CD14-positive monocyte (primary cell): ENCODE results near the gene ATXN2. TPM values are rescaled to one million over a fixed set of nuclear protein-coding genes. Genes with fewer than 3 reads are reported as not detected.

Experiments
- DNase-seq, 3 donors: peaks; one replicate each; pipeline ENCODE4 v3.0.0-alpha.2; 2011 to 2022
- H2AFZ ChIP-seq: 2 replicates; pipeline ENCODE4 v1.6.0; 2012; ENCODE audit warnings: mild to moderate bottlenecking, low read depth, low read length, inconsistent platforms; ENCODE audit not compliant: insufficient read depth, poor library complexity, severe bottlenecking
- H3K27ac ChIP-seq, 2 donors: 1 replicate in 1 of 2; 2 replicates in 1 of 2; pipeline ENCODE4 v1.5.1; 2012 to 2013; ENCODE audit warnings: low read length in 2 of 2, control low read depth in 1 of 2, inconsistent platforms in 1 of 2, low read depth in 1 of 2, mild to moderate bottlenecking in 1 of 2
- H3K27me3 ChIP-seq, 2 donors: one replicate each; pipeline versions ENCODE4 v1.6.0 to v1.6.1; 2011 to 2013; ENCODE audit warnings: low read length in 2 of 2; ENCODE audit not compliant: control insufficient read depth in 2 of 2, insufficient read depth in 2 of 2
- H3K36me3 ChIP-seq, 2 donors: replicated peaks in 1 of 2; 1 replicate in 1 of 2; 2 replicates in 1 of 2; pipeline versions ENCODE4 v1.5.1 to v1.6.1; 2012 to 2013; ENCODE audit warnings: low read length in 2 of 2, control low read depth in 1 of 2, inconsistent platforms in 1 of 2, mild to moderate bottlenecking in 1 of 2; ENCODE audit not compliant: insufficient read depth in 2 of 2, control insufficient read depth in 1 of 2
- H3K4me1 ChIP-seq, 2 donors: 1 replicate in 1 of 2; 2 replicates in 1 of 2; pipeline versions ENCODE4 v1.5.1 to v1.6.1; 2012 to 2013; ENCODE audit warnings: low read length in 2 of 2, control low read depth in 1 of 2, inconsistent platforms in 1 of 2, mild to moderate bottlenecking in 1 of 2, moderate library complexity in 1 of 2; ENCODE audit not compliant: insufficient read depth in 2 of 2, control insufficient read depth in 1 of 2
- H3K4me2 ChIP-seq: replicated peaks from 2 replicates; pipeline ENCODE3; 2012; ENCODE audit warnings: low read length, moderate library complexity, mild to moderate bottlenecking; ENCODE audit not compliant: poor library complexity, severe bottlenecking; ENCODE audit errors: extremely low read depth
- H3K4me3 ChIP-seq, 3 experiments: fragments of 200-600 bp in 1 of 3; sonication (generic) in 1 of 3; replicated peaks in 1 of 3; 1 replicate in 2 of 3; 2 replicates in 1 of 3; pipeline ENCODE4 v1.5.1; 2011 to 2013; ENCODE audit warnings: low read length in 3 of 3, mild to moderate bottlenecking in 3 of 3, control low read depth in 2 of 3, low read depth in 2 of 3, inconsistent platforms in 1 of 3, moderate library complexity in 1 of 3
- H3K79me2 ChIP-seq: 2 replicates; pipeline ENCODE4 v1.6.0; 2012; ENCODE audit warnings: mild to moderate bottlenecking, control low read depth, inconsistent platforms, low read length, moderate library complexity; ENCODE audit not compliant: insufficient read depth
- H3K9ac ChIP-seq: 2 replicates; pipeline ENCODE4 v1.6.0; 2017; ENCODE audit warnings: low read length, mild to moderate bottlenecking; ENCODE audit not compliant: insufficient read depth, poor library complexity, severe bottlenecking
- H3K9me3 ChIP-seq, 2 donors: replicated peaks in 1 of 2; 1 replicate in 1 of 2; 2 replicates in 1 of 2; pipeline versions ENCODE4 v1.5.1 to v1.6.1; 2012 to 2013; ENCODE audit warnings: low read length in 2 of 2, control low read depth in 1 of 2; ENCODE audit not compliant: control insufficient read depth in 1 of 2, insufficient read depth in 1 of 2
- H4K20me1 ChIP-seq: 2 replicates; pipeline ENCODE4 v1.6.0; 2012; ENCODE audit warnings: mild to moderate bottlenecking, low read length, control low read depth, moderate library complexity; ENCODE audit not compliant: insufficient read depth
- H3K27ac Mint-ChIP-seq, 7 donors: one replicate each; pipeline ENCODE4 v1.8.0; 2020; ENCODE audit warnings: mild to moderate bottlenecking in 7 of 7, mixed read lengths in 7 of 7, moderate library complexity in 6 of 7, inconsistent platforms in 2 of 7
- H3K27me3 Mint-ChIP-seq, 3 donors: one replicate each; pipeline ENCODE4 v1.8.0; 2021 to 2022; ENCODE audit warnings: low read depth in 3 of 3, mild to moderate bottlenecking in 3 of 3, mixed read lengths in 3 of 3, moderate library complexity in 3 of 3, inconsistent platforms in 1 of 3
- H3K36me3 Mint-ChIP-seq, 2 donors: one replicate each; pipeline ENCODE4 v1.8.0; 2020; ENCODE audit warnings: mixed read lengths in 2 of 2, inconsistent platforms in 1 of 2, mild to moderate bottlenecking in 1 of 2
- H3K4me1 Mint-ChIP-seq: one replicate; pipeline ENCODE4 v1.8.0; 2020; ENCODE audit warnings: mild to moderate bottlenecking, mixed read lengths
- H3K4me3 Mint-ChIP-seq, 2 donors: one replicate each; pipeline ENCODE4 v1.8.0; 2020; ENCODE audit warnings: mild to moderate bottlenecking in 2 of 2, mixed read lengths in 2 of 2, moderate library complexity in 1 of 2
- H3K9me3 Mint-ChIP-seq, 7 donors: one replicate each; pipeline ENCODE4 v1.8.0; 2020 to 2022; ENCODE audit warnings: mixed read lengths in 7 of 7, mild to moderate bottlenecking in 6 of 7, moderate library complexity in 6 of 7, inconsistent platforms in 2 of 7
- CTCF ChIP-seq: fragments of 200-600 bp; IDR thresholded peaks from one replicate; pipeline ENCODE4 v1.8.0; 2022; ENCODE audit warnings: antibody characterized with exemption, mild to moderate bottlenecking
- WGBS: methylation state at CpG from one replicate; pipeline ENCODE4 v1.1.5; 2013; ENCODE audit warnings: missing lambda C conversion rate; ENCODE audit not compliant: insufficient coverage; 5-methylcytosine and 5-hydroxymethylcytosine counted together
- intact Hi-C, 2 donors: fragments of 100-400 bp; cut with micrococcal nuclease; formaldehyde crosslinking; loops; one replicate each; pipeline versions ENCODE4 v1.15.0 to v1.15.1; 2023
- polyA plus RNA-seq, 3 donors: library from polyadenylated mRNA; depleted of rRNA in 1 of 3; unstranded in 2 of 3; stranded (reverse) in 1 of 3; fragments of 300-500 nt in 2 of 3; fragments of >200 nt in 1 of 3; fragmentation: Illumina TruSeq in 2 of 3; gene quantifications; 1 replicate in 2 of 3; 2 replicates in 1 of 3; pipeline ENCODE4 v1.2.3, GENCODE V29; 2012 to 2021

Gene ATXN2
- polyA plus RNA-seq, 3 donors, result 4.3 to 28.8 (median 11.9) TPM

GRCh38 chr12:111448846-111449790, 150.0 kb downstream of the ATXN2 start:
- no peak for TF ChIP-seq CTCF
- no peaks in the 10 kb centered on the region for H3K27me3 ChIP-seq
- Mint-ChIP-seq H3K9me3 (no peaks in the 10 kb centered on the region), H3K27ac (peak overlapping the region; percentile 68 to 88 (median 83)), H3K36me3 (peaks cover 72 to 76% of the 10 kb centered on the region in 2 donors), H3K4me3 (no peak overlapping the region), H3K4me1 (peaks cover 57% of the 10 kb centered on the region), H3K27me3 (peaks cover 0 to 3% (median 0%) of the 10 kb centered on the region in 3 donors)
- intact Hi-C loops, result loop anchor here (5.0 kb wide), 1 partner anchor 42 kb away; the partner anchor contains the start of gene SH2B3 (in 2 of the 2)
- H3K9ac ChIP-seq, result no peak overlapping the region
- no peak overlapping the region for H3K4me2 ChIP-seq
- peak overlapping the region; percentile 20 to 58 for H3K27ac ChIP-seq
- H3K36me3 ChIP-seq, result peaks cover 82 to 85% of the 10 kb centered on the region in 2 donors
- peaks cover 65% of the 10 kb centered on the region for H3K79me2 ChIP-seq
- H3K9me3 ChIP-seq, result no peaks in the 10 kb centered on the region
- DNase-seq, result no peak
- peaks cover 99% of the 10 kb centered on the region for H4K20me1 ChIP-seq
- H3K4me1 ChIP-seq, result peaks cover 34 to 46% of the 10 kb centered on the region in 2 donors
- H2AFZ ChIP-seq, result no peak overlapping the region
- 85% methylated on average over 2 of the region's 4 CpGs for WGBS
- H3K4me3 ChIP-seq, result no peak overlapping the region

DNA sequence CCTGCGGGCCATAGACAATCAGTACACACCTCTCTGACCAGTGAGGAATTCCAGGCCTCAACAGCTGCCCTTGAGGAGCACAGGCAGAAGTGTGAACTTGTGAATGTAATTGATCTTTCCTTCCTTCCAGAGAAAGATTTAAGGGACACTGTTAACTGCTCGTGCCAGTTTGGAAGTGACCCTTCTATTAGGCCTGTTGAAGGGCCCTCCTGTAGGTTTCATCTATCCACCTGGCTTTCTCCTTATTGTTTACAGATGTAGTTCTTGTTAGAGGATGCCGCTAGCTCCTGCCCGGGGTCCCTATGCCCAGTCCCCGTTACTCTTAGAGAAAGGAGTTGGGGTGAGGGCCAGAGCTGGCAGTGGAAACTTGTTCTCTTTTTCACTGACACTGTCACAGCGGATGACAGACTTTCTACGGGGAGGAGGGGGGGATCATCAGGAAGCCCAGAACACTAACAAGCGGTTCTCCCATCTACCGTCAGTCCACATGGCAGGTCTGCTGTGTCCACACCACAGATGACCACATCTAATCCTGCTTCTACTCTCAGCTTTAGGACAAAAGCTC, 150.8 kb downstream of the ATXN2 start:
- Histone ChIP-seq H2AFZ (no peak overlapping the region), H4K20me1 (peaks cover 99% of the 10 kb centered on the region), H3K4me3 (no peak overlapping the region), H3K36me3 (peaks cover 76 to 81% of the 10 kb centered on the region in 2 donors), H3K4me1 (peaks cover 42 to 54% of the 10 kb centered on the region in 2 donors), H3K4me2 (no peak overlapping the region), H3K9ac (no peak overlapping the region), H3K27ac (peak overlapping the region; percentile 29 to 58), H3K79me2 (peaks cover 73% of the 10 kb centered on the region), H3K9me3 (no peaks in the 10 kb centered on the region), H3K27me3 (no peaks in the 10 kb centered on the region)
- TF ChIP-seq CTCF, result no peak
- DNase-seq, result no peak
- peak overlapping the region; percentile 54 to 88 (median 83) for H3K27ac Mint-ChIP-seq
- peaks cover 64 to 68% of the 10 kb centered on the region in 2 donors for H3K36me3 Mint-ChIP-seq
- intact Hi-C loops, result loop anchor here (5.0 kb wide), 1 partner anchor 41 kb away; the partner anchor contains the start of gene SH2B3 (in 2 of the 2)
- H3K4me1 Mint-ChIP-seq, result peaks cover 64% of the 10 kb centered on the region
- no peaks in the 10 kb centered on the region for H3K9me3 Mint-ChIP-seq
- H3K27me3 Mint-ChIP-seq, result peaks cover 0 to 3% (median 0%) of the 10 kb centered on the region in 3 donors
- 100% methylated on average over 1 of the region's 9 CpGs for WGBS
- no peak overlapping the region for H3K4me3 Mint-ChIP-seq
